ENCODE data around the gene TSHZ2.

DNA sequence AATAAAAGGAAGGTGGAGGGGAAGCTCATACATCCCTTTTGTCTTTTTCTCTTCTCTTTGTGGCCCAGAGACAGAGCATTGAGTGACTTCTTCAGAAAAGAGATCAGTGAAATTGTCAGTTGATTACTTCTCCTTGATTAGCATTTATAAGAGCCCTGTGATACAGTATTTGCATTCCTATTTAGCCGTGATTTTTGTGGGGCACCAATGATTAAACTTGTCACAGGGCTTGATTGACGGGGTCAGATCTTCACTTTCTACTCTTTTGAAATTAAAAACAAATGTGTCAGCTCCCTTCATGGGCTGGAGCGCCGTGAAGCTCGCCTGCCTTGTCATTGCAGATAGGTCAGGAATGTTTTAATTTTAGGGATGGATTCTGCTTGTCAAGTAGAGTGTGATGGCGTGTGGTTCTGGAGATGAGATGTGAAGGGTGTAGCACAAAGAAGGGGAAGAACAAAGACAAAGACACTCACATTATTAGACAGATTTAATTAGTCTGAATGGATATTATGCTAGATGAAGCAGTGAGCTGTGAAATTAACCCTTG, 454.7 kb downstream of the TSHZ2 start:
- TF ChIP-seq, protein P1, sequence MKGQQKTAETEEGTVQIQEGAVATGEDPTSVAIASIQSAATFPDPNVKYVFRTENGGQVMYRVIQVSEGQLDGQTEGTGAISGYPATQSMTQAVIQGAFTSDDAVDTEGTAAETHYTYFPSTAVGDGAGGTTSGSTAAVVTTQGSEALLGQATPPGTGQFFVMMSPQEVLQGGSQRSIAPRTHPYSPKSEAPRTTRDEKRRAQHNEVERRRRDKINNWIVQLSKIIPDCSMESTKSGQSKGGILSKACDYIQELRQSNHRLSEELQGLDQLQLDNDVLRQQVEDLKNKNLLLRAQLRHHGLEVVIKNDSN (IDR thresholded peaks at IDR 0.05), result no peak
- TF ChIP-seq TCF12 (IDR thresholded peaks at IDR 0.05; ENCODE audit: low read depth) (no peak), TAF1 (IDR thresholded peaks at IDR 0.05; ENCODE audit: low read depth) (no peak), EP300 (IDR thresholded peaks at IDR 0.05; ENCODE audit: borderline replicate concordance) (no peak), ZBTB7A (IDR thresholded peaks at IDR 0.05; ENCODE audit: low read depth) (no peak), CEBPB (IDR thresholded peaks at IDR 0.05) (no peak), YY1 (IDR thresholded peaks at IDR 0.05; ENCODE audit: low read depth) (no peak), EGR1 (IDR thresholded peaks at IDR 0.05) (no peak), RAD21 (IDR thresholded peaks at IDR 0.05; ENCODE audit: low read depth) (no peak), CREB1 (IDR thresholded peaks at IDR 0.05; ENCODE audit: low read depth) (no peak), NFIC (IDR thresholded peaks at IDR 0.05) (no peak)
- TF ChIP-seq, protein P2, sequence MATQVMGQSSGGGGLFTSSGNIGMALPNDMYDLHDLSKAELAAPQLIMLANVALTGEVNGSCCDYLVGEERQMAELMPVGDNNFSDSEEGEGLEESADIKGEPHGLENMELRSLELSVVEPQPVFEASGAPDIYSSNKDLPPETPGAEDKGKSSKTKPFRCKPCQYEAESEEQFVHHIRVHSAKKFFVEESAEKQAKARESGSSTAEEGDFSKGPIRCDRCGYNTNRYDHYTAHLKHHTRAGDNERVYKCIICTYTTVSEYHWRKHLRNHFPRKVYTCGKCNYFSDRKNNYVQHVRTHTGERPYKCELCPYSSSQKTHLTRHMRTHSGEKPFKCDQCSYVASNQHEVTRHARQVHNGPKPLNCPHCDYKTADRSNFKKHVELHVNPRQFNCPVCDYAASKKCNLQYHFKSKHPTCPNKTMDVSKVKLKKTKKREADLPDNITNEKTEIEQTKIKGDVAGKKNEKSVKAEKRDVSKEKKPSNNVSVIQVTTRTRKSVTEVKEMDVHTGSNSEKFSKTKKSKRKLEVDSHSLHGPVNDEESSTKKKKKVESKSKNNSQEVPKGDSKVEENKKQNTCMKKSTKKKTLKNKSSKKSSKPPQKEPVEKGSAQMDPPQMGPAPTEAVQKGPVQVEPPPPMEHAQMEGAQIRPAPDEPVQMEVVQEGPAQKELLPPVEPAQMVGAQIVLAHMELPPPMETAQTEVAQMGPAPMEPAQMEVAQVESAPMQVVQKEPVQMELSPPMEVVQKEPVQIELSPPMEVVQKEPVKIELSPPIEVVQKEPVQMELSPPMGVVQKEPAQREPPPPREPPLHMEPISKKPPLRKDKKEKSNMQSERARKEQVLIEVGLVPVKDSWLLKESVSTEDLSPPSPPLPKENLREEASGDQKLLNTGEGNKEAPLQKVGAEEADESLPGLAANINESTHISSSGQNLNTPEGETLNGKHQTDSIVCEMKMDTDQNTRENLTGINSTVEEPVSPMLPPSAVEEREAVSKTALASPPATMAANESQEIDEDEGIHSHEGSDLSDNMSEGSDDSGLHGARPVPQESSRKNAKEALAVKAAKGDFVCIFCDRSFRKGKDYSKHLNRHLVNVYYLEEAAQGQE (IDR thresholded peaks at IDR 0.05; ENCODE audit: low read depth), result no peak
- TF ChIP-seq, protein P3, sequence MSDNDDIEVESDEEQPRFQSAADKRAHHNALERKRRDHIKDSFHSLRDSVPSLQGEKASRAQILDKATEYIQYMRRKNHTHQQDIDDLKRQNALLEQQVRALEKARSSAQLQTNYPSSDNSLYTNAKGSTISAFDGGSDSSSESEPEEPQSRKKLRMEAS (IDR thresholded peaks at IDR 0.05), result no peak

Measured in Ishikawa (cell line).